DND-41 (cell line): Measurements from ENCODE around the gene TRIM7.

ENCODE experiments used
- ATAC-seq: fragments of 200-7000 bp; cut with Tn5 transposase; 3 replicates; pipeline ENCODE4 v1.9.1; 2021; ENCODE audit warnings: low read depth; ENCODE audit not compliant: insufficient read depth
- DNase-seq: peaks from one replicate; pipeline ENCODE4 v3.0.0-alpha.2; 2020
- H2AFZ ChIP-seq: 2 replicates; pipeline ENCODE4 v1.6.0; 2012; ENCODE audit warnings: low read depth, low read length
- H3K27ac ChIP-seq: 2 replicates; pipeline ENCODE4 v1.5.1; 2012; ENCODE audit warnings: low read length, inconsistent platforms
- H3K27me3 ChIP-seq: fragments of 200-600 bp; sonication (generic); 2 replicates; pipeline ENCODE4 v1.6.0; 2012; ENCODE audit warnings: low read length, mild to moderate bottlenecking, inconsistent platforms; ENCODE audit not compliant: insufficient read depth, poor library complexity
- H3K36me3 ChIP-seq: 2 replicates; pipeline ENCODE4 v1.5.1; 2012; ENCODE audit warnings: low read length, inconsistent platforms; ENCODE audit not compliant: insufficient read depth
- H3K4me1 ChIP-seq: 2 replicates; pipeline ENCODE4 v1.5.1; 2012; ENCODE audit warnings: mild to moderate bottlenecking, low read length; ENCODE audit not compliant: insufficient read depth
- H3K4me2 ChIP-seq: 2 replicates; pipeline ENCODE4 v1.6.0; 2012; ENCODE audit warnings: mild to moderate bottlenecking, moderate library complexity, low read length, inconsistent platforms; ENCODE audit not compliant: insufficient read depth
- H3K4me3 ChIP-seq, 2 experiments: fragments of 200-600 bp in 1 of 2; shearing (Covaris generic) in 1 of 2; 2 replicates each; pipeline ENCODE4 v1.5.1; 2012 to 2016; ENCODE audit warnings: inconsistent platforms in 2 of 2, low read length in 2 of 2, mild to moderate bottlenecking in 2 of 2, low read depth in 1 of 2, moderate library complexity in 1 of 2
- H3K79me2 ChIP-seq: 2 replicates; pipeline ENCODE4 v1.6.0; 2012; ENCODE audit warnings: low read length, inconsistent platforms; ENCODE audit not compliant: insufficient read depth
- H3K9ac ChIP-seq: 2 replicates; pipeline ENCODE4 v1.6.0; 2012; ENCODE audit warnings: low read depth, mild to moderate bottlenecking, inconsistent platforms, low read length, moderate library complexity
- H3K9me3 ChIP-seq: 2 replicates; pipeline ENCODE4 v1.5.1; 2012; ENCODE audit warnings: low read length, moderate library complexity, mild to moderate bottlenecking, inconsistent platforms; ENCODE audit not compliant: insufficient read depth, severe bottlenecking
- H4K20me1 ChIP-seq: 2 replicates; pipeline ENCODE4 v1.6.0; 2012; ENCODE audit warnings: low read length; ENCODE audit not compliant: insufficient read depth
- EZH2 ChIP-seq: IDR thresholded peaks from 3 replicates; pipeline ENCODE4 v1.6.1; 2012; ENCODE audit warnings: borderline replicate concordance, low read depth, mild to moderate bottlenecking, moderate library complexity, low read length, inconsistent platforms; ENCODE audit not compliant: severe bottlenecking
- TF ChIP-seq, protein P1 (sequence below): IDR thresholded peaks from 2 replicates; pipeline ENCODE4 v1.5.1; 2012; ENCODE audit warnings: borderline replicate concordance, low read length, moderate library complexity, mild to moderate bottlenecking; ENCODE audit not compliant: poor library complexity, severe bottlenecking; ENCODE audit errors: extremely low read depth

TRIM7 gene

GRCh38 chr5:181221792-181222629 lies 17.0 kb upstream of the TRIM7 start:
- ATAC-seq (peak; percentile 46), DNase-seq (peak; percentile 94)
- Histone ChIP-seq H3K27ac (peak overlapping the region; percentile 88), H2AFZ (peak overlapping the region; percentile 75), H4K20me1 (no peaks in the 10 kb centered on the region), H3K27me3 (no peaks in the 10 kb centered on the region), H3K4me2 (peak overlapping the region; percentile 98), H3K9ac (peak overlapping the region; percentile 79), H3K4me1 (peaks cover 58% of the 10 kb centered on the region), H3K9me3 (no peaks in the 10 kb centered on the region), H3K4me3 (peak overlapping the region; percentile 50 to 85; a peak in 3 of 4 replicates), H3K36me3 (peaks cover 6% of the 10 kb centered on the region), H3K79me2 (peaks cover 30% of the 10 kb centered on the region)
- TF ChIP-seq, protein P1, sequence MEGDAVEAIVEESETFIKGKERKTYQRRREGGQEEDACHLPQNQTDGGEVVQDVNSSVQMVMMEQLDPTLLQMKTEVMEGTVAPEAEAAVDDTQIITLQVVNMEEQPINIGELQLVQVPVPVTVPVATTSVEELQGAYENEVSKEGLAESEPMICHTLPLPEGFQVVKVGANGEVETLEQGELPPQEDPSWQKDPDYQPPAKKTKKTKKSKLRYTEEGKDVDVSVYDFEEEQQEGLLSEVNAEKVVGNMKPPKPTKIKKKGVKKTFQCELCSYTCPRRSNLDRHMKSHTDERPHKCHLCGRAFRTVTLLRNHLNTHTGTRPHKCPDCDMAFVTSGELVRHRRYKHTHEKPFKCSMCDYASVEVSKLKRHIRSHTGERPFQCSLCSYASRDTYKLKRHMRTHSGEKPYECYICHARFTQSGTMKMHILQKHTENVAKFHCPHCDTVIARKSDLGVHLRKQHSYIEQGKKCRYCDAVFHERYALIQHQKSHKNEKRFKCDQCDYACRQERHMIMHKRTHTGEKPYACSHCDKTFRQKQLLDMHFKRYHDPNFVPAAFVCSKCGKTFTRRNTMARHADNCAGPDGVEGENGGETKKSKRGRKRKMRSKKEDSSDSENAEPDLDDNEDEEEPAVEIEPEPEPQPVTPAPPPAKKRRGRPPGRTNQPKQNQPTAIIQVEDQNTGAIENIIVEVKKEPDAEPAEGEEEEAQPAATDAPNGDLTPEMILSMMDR = no peak
- no peak for TF ChIP-seq EZH2

DNA sequence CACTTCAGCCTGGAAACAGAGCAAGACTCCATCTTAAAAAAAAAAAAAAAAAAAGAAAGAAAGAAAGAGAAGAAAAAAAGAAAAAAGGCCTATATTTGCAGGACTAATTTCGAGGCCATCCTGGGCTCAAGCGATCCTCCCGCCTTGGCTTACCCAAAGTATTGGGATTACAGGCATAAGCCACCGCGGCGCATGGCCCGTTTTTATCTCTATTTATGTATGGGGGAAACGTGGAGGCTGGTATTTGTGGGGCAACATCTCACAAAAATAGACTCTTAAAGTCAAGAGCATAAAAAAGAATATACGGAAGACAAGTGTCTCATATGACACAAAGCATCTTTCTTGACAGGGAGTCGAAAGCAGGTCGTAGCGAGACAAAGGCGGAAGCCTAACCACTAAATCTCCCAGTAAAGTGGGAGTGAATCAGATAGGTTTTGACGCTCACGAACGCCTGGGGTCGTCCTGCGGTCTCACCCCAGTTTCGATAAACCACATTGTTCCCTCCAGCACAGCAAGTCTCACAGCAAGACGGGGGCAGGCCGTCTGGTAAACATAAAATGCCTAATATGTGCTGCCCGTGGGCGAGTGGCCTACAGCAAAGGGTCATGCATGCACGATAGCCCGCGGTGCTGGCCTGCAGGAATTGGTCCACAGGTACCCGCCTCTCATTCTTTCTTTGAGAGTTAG lies 16.3 kb upstream of the TRIM7 start:
- Histone ChIP-seq H3K4me1 (peaks cover 65% of the 10 kb centered on the region), H3K4me3 (peak overlapping the region in 1 of 2 experiments; percentile 85; a peak in 2 of 4 replicates), H4K20me1 (no peaks in the 10 kb centered on the region), H3K36me3 (no peaks in the 10 kb centered on the region; the same call in 1 of the 2 replicates), H3K4me2 (peak overlapping the region; percentile 98), H3K27ac (peak overlapping the region; percentile 88), H3K79me2 (peaks cover 25% of the 10 kb centered on the region), H3K9ac (peak overlapping the region; percentile 79), H3K9me3 (no peaks in the 10 kb centered on the region), H2AFZ (peak overlapping the region; percentile 51; the same call in 1 of the 2 replicates), H3K27me3 (no peaks in the 10 kb centered on the region)
- ATAC-seq (no peak), DNase-seq (no peak)
- TF ChIP-seq, protein P1 = no peak
- no peak for TF ChIP-seq EZH2

- Histone ChIP-seq H2AFZ (no peak overlapping the region), H3K4me3 (no peak overlapping the region), H3K79me2 (peaks cover 17% of the 10 kb centered on the region), H3K36me3 (no peaks in the 10 kb centered on the region; the same call in 1 of the 2 replicates), H3K4me2 (no peak overlapping the region), H3K27me3 (no peaks in the 10 kb centered on the region), H3K4me1 (peaks cover 59% of the 10 kb centered on the region), H3K27ac (no peak overlapping the region), H3K9ac (no peak overlapping the region), H4K20me1 (no peaks in the 10 kb centered on the region), H3K9me3 (no peaks in the 10 kb centered on the region)
- ATAC-seq = no peak
- no peak for TF ChIP-seq EZH2
- TF ChIP-seq, protein P1 = no peak
- no peak for DNase-seq
Observed at GRCh38 chr5:181220178-181220515, 15.2 kb upstream of the TRIM7 start.
